ENCODE data around the gene ZBTB20.
"Not testable (repeated sequence)": the region's sequence is repeated elsewhere in the genome, so short reads cannot be mapped to it uniquely, and the experiment has no call there.

ZBTB20 gene

DNA sequence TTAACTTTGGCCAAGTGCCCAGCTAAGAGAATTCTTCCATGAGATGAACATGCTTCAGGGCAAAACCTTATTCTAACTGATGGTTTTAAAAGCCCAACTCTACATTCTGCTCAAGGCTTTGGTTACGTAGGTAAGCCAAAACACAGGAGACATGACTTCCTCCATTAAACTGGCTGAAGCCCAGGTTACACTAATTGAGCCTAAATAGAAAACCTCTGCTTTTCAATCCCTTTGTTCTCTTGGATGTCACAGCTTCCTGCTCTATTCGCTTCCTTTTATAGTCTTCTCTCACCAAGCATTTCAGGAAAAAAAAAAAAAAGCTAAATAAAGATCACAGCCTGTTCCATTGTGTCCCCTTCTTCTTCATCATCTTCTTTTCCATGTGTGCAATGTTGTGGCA, 432.9 kb downstream of the ZBTB20 start:
- no peak for DNase-seq (ENCODE audit: low read depth)

DNA sequence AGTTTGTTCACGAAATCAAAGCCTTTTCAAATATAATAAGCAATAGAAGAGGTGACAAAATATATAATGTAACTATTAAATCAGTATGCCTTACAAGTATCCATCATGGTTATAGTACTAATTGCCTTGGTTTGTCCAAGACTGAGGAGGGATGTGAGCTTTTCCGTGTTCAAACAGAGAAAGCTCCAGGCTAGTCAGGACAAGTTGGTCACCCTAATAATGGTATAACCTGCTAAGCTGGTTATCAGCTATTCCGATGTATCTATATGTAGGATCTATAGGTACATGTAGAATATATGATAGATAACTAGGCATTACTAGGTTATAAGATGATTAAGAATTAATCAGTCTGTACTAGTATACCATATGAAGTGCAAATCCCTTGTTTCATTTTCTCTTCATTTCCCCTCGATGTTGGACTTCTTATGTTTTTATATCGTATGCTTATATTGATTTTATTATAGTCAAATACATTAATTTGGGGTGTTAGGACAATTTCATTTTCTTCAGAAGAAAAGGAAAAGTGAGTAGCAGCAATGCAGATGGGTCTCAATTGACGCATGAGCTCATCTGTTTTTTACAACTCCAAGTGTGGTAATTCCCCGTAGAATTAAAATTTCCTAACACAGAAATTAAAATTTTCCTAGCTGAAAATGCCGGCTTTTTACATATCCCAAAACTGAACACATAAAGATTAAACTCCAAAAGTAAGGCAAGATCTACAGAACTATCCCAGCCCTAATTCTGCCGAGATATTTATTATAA, 434.2 kb downstream of the ZBTB20 start:
- no peak for DNase-seq (ENCODE audit: low read depth)

DNA sequence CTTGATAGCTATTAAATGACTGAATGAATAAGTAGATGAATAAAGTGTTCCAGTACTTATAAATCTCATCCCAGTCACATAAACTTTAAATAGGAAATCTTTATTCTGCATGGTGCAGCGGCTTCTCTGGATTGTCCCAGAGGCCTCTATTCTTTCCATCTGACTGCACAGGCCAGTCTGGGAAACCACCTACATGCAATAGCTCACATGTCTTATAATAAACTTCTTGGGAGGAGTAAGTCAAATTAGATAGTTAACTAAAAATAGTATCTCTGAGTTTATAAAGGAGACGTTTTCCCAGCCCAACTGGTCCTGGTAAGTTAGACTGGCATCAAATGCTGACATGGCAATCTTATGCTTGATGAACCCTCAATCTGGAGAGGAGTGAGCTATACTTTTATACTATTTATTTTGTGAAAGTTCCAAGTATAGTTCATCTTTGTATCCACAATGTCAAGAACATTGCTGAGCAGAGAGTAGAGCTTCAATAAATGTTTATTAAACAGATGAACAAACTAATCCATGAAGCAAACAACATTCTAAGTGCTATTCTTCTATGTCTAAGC, 435.7 kb downstream of the ZBTB20 start:
- DNase-seq (ENCODE audit: low read depth): no peak

DNA sequence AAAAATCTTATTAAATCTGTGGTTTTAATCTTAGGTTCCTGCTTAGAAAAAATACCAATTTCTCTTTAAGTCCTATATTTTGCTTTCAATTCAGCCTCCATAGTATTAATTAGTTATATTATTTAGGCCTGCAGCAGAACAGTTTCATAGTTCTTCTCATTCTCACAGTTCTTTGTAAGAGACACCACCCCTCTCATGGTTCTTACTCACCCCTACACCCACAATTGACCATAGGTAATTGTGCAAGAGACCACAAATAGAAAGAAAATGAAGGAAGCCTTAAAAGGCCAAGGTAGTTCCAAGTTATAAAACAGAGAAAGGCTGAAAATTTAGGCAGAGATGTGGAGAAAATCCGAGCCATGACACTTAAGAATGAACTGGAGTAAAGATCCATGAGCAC, 438.0 kb downstream of the ZBTB20 start:
- DNase-seq (ENCODE audit: low read depth): no peak

DNA sequence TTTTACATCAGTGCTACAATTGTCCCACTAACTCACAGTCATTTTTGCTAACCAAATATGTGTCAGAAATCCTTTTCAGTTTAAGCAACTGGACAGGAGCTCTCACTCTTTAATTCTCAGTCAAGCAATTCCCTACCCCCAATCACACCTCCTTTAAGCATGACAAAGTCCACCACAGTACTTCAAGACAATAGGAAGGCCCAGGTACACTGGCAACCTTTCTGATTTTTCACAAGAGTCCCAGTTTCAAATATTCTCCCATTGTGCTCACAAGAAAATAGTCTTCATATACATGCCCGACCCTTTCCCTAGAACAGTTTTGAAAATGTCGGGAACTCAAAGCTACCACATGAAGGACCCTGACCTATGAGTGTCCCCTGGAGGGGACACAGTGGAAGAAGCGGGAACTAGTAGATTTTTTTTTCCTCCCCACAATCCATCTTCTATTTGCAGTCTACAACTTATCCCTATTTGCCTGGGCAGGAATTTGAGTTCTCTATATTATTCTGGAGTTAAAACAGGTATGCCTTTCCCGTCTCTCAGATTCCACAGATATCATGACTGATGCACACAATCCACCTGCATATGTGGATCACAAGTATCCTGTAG, 439.7 kb downstream of the ZBTB20 start:
- no peak for DNase-seq (ENCODE audit: low read depth)

DNA sequence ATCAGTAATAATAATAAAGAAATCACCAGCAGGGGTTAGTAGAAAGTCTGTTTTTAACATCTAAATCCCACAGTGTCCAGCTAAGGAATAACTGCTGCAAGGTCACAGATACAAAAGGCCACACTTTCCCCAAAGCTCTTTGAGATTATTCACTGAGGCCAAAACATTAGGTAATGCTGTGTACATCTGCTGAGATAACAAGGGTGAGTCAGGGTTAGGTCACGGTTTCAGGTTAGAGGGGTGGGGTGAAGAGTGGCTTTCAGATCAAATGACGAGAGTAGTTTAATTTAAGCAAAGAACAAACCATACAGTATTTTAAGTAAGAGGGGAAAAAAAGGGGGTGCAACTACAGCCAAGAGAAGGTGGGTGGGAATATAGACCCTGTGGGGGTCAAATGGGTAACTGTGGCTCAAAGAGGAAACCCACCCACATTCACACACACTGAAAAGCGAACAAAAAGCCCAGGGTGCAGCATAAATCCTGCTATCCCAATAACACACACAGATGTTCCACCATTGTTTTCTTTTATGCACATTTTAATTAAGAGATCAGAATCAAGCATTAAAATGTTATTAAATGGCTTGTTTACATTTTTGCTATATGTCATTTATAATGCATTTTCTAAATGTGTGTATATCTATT, 440.4 kb downstream of the ZBTB20 start:
- DNase-seq (ENCODE audit: low read depth): no peak

DNA sequence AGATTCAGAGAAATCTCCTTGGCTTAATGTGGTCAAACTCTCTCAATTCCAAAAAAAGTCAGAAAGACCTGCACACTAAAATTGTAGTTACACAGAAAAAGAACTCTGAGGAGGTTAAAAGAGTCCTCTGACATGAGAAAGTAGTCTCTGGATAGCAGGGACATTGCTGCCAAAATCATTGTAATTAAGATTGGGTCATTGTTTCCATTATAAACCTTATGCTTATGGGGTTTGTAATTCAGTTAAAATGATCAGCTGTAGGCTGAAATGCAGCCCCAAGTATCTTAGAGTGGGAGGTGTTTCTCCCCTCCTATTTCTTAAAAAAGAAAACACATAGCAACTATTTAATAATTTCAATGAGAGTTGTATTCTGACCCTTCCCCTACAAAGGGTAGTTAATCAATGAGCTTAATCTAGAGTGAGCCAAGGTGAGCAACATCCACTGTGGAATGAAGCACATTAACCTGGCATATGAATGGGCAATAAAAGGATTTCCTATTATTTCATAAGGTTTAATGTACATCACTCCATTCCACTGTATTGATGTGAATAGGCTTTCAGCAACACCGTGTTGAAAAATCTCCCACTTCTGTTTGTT, 446.4 kb downstream of the ZBTB20 start:
- no peak for DNase-seq (ENCODE audit: low read depth)

DNA sequence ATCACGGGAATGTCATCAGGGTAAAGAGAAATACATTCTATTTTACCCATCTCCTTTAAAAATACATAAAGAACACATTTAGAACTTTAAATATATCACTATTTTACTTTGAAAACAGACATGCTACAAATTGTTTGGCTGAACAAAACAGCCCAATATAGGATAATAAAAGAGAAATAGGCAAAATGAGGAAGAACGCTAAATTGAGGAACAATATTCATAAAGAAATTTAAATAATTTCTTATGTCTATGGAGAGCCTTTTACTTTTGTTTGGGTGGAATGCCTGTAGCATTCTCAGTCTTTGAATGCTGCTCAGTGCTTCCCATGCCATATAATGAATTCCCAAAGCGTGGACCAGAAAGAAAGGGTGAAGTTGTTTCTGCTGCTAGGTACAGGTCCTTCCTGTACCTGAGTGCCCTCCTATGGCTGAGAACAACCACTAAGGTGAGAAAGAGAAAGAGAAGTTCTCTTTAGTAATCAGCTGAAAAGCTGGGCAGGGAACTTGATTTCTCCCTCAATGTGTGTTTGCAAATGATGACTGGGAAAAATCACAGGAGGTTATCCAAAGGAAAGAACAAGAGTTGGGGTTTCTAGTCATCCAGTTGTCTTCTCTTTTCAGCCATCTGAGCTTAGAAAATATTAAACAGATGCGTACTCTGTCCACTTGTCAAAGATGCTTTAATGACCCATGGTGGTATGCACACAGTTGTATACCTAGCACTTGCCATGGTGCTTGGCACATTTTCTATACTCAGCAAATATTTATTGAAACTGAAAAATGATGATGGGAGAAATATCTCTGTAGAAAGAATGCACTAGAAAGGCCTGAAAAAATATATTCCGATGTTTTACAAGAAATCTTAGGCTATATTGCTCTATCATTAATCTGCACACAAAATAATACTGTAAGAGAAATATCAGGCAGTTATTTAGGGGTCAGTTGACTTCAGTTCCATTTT, 448.7 kb downstream of the ZBTB20 start:
- no peak for DNase-seq (ENCODE audit: low read depth)

DNA sequence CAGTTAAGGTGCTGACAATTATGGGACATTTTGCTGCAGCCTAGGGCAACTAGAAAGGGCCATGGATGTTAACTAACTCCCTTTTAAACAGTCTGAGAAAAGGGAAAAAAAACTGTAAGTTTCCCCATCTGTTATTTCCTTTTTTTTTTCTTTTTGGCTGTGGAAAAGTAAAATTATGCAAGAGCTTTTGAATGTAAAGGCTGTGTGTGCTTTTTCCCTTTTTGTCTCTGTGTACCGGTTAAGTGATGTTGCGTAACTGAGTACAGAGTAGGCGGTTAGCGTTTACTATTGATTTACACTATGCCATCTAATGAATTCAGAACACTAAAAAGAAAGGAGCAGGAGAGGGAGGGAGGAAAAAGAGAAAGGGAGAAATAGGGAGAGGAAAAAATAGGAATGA, 449.7 kb downstream of the ZBTB20 start:
- no peak for DNase-seq (ENCODE audit: low read depth)

DNA sequence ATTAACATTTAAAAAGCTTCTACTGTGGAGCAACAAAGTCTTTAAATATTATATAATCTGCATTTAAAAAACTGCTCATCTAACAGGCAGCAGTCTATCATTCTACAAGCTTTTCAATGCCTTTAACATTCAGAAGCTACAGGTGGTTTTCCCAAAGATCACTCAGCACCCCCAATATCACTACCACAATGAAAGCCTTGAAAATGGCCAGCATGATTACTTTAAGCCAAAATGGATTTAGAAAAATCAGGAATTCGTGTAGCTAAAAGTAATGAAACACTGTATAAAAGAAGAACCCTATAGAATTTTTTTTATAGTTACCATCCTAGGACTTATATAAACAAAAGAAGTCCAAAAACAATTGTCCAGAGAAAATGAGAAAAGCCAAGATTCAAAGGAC, 452.8 kb downstream of the ZBTB20 start:
- DNase-seq (ENCODE audit: low read depth): no peak

DNA sequence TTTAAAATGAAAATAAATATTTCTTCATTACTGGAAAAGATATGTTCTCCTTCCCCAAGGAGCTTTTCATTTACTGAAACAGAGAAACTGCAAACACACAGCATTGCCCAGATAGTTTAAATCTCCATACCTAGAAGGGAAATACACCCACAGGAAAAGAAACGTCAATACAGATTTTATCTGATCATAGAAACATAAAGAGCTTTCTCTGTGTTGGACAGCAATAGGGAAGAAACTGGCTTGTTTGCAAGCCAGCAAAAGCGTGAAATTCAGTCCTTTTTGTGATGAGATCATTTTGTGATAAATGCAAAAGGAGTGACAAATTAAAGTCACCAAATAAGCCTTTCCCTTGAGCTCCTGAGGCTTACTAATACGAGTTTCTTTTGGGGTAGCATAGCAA, 455.2 kb downstream of the ZBTB20 start:
- no peak for DNase-seq (ENCODE audit: low read depth)

DNA sequence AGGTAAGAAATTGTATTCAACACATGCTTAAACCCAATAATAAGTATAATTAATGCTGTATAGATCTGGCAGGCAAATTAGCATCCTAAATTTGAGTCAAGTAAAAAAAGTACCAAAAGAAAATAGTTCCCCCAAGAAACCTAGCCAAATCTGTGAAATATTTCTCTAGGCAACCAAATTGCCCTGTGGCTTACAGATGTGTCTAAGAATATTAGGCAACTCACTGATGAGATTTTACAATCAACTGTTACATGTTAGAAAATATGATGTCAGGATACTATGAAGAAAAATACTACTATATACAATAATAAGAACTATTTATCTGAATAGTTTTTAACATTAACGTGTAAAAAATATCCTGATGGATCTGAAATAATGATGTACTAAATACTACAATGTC, 456.2 kb downstream of the ZBTB20 start:
- DNase-seq (ENCODE audit: low read depth): no peak

DNA sequence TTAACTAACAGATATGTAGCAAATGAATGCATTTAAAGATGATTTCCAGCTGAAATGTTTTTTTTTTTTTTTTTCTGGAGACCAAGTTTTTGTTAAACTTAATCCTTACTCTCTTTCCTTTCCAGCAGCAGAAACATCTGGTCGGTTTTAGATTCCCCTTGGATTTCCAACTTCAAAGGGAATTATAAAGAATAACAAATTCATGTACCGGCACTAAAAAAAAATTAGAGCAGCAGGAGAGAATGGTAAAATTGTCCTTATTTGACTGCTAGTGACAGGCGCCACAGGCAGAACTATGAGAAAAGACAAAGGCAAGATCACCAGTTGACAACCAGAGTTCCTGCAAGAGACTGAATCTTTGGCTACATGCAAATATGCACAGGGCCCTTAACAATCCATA, 459.9 kb downstream of the ZBTB20 start:
- DNase-seq (ENCODE audit: low read depth): no peak

DNA sequence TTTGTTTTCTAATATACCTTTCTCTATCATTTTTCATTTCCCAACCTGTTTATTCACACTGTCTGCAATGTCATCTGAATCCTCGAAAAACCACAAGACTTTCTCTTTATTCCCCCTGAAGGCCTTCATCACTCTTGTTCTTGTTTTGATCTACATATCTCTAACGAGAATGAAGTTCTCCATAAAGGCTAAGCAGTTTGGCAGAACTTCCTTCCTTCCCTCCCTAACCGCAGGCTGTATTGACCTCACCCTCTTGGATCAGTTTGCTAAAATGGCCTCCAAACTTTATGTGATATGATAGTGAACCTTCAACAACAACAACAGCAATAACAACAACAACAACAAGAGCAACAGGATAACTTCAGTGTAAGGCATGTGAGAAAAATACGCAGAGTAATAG, 460.5 kb downstream of the ZBTB20 start:
- no peak for DNase-seq (ENCODE audit: low read depth)

DNA sequence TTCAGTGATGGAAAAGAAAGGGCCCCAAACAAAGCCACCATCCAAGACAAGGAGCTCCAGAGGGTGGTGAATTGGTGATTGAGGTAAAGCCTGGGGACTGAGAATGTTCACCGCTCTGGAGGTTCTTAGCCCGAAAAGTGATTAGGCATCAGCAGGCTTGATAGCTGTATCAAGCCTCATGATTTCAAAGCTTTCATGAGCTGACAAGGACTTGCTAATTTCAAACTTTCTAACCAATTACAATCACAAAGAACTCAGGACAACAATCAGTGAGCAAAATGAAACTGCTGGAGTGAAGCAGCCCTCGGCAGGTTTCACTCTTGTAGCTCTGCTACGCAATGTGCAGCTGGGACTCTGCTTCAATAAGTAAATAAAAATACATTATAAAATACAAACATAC, 461.9 kb downstream of the ZBTB20 start:
- DNase-seq (ENCODE audit: low read depth): no peak

DNA sequence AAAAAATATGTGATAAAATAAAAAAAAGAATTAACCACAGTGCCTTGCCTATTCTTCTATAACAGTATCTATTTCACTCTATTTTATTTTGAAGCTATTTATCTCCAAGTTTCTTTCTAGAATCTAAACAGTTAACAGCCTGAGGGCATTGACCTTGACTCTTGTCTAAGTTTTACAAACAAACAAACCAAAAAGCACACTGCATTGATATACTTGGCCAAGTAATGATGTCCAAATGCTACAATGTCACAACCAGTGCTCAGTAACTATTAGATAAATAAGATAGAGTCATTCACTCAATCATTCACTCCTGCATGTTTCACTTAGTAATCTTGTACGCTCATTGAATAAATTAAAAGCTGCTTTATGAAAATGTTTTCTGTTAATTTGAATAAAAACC, 466.8 kb downstream of the ZBTB20 start:
- no peak for DNase-seq (ENCODE audit: low read depth)

DNA sequence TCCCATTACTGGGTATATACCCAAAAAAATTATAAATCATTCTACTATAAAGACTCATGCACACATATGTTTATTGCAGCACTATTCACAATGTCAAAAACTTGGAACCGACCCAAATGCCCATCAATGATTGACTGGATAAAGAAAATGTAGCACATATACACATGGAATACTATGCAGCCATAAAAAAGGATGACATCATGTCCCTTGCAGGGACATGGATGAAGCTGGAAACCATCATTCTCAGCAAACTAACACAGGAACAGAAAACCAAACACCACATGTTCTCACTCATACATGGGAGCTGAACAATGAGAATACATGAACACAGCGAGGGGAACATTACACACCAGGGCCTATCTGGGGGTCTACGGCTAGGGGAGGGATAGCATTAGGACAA, 467.3 kb downstream of the ZBTB20 start:
- DNase-seq (ENCODE audit: low read depth): not testable (repeated sequence)

DNA sequence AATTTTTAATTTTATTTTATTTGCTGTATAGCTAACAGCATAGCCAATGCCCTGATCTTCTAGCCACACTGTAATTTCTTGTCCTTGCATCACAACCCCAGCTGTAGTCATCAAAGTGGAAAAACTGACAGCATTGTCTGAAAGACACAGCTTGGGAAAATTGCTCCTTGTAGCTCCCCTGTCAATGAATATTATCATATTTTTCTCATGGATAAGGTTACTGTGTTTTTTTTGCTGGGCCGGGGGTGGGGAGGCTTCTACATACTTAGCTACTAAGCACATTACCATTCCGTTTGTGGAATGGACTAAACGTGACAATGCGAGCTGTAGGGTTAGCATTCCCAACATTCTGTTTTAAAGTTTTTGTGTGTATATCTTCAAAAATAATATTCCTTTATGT, 472.0 kb downstream of the ZBTB20 start:
- no peak for DNase-seq (ENCODE audit: low read depth)

DNA sequence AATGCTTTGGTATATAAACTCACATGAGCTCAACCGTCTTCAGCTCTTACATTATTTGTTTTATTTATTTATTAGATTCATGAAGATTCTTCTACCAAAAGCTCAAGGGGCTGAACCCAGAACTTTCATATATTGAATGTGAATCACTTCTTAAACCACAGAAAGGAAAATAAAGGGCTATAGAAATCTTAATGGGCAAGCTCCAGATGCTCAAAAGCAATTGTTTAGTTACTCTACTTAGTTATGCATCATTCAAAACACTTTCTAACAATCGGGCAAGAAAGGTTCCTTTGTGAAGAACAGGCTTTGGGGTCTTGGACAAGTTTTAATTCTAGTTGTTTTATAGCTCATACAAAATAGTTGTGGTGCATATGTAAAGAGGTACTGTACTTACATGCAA, 473.1 kb downstream of the ZBTB20 start:
- no peak for DNase-seq (ENCODE audit: low read depth)

DNA sequence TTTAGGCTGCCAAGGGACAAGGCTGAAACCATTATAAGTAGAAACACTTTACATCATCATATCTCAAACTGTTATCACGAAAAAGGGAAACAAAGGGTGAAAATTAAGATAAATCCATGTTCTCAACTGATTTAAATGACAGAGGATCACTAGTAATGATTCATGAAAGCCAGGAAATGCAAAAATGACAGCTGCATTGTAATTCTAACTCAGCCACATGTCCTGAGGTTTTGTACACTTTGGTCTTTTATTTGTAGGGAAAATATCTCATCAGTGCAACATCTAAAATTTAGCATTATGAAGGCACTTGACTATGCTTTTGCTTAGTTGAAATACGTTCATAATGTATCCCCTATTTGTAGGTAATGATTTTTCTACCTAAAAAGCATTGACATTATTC, 473.6 kb downstream of the ZBTB20 start:
- no peak for DNase-seq (ENCODE audit: low read depth)

DNA sequence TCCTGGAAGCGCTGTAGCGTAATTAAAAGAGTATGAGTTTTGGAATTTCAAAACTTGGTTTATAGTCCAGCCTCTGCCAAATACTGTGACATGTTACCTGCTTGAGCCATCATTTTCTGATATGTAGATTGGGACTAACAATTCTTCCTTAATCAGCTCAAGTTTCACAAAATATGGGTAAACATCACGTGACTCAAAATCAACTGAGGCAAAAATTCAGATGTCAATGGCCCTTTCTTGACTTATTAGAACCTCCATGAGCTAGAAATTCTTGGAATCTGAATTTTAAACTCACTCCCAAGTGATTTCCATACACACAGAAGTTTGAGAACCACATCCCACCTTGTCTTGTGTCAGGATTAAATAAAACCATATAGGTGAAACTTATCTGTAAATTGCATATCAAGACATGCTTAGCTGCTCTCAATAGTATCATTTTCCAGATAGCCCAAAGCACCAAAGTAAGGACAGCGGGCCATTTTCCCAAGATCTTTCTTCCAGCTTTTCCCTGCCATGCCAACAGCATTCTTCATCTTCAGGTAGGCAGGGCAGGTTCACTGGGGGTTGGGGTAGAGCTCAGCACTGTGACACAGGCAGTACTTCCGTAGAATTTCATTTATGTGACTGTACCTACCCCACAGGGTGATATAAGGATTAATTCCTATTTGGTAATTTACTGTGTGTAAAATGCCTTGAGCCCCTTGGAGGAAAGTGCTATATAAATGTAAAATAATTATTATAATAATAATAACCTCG, 474.2 kb downstream of the ZBTB20 start:
- no peak for DNase-seq (ENCODE audit: low read depth)

Data from stimulated activated CD4-positive, alpha-beta T cell treated with anti-CD3 and anti-CD28 coated beads, Interleukin-2, amount 100 ng/mL, for 4 hours (primary cell).